Stimulated activated CD4-positive, alpha-beta T cell treated with anti-CD3 and anti-CD28 coated beads, TNF-alpha, amount 100 ng/mL, for 48 hours (primary cell): ENCODE data around the gene BDH1.

Experiments
- DNase-seq, 3 donors: peaks; one replicate each; pipeline ENCODE4 v3.0.0-alpha.2; 2020; ENCODE audit warnings: low read depth in 3 of 3

Gene BDH1

GRCh38 chr3:197507081-197507480 lies 48.7 kb downstream of the BDH1 start:
- DNase-seq: no peak

GRCh38 chr3:197505796-197506548 lies 49.8 kb downstream of the BDH1 start:
- DNase-seq: no peak

- no peak for DNase-seq
Observed at GRCh38 chr3:197504641-197505121, 51.1 kb downstream of the BDH1 start.

GRCh38 chr3:197504229-197504628 lies 51.5 kb downstream of the BDH1 start:
- DNase-seq: no peak

GRCh38 chr3:197503652-197504051 lies 52.1 kb downstream of the BDH1 start:
- DNase-seq: no peak

GRCh38 chr3:197501879-197502620 lies 53.7 kb downstream of the BDH1 start:
- peak; percentile 30 to 59 (median 45) for DNase-seq

GRCh38 chr3:197501496-197501878 lies 54.3 kb downstream of the BDH1 start:
- no peak for DNase-seq

GRCh38 chr3:197500812-197501211 lies 55.0 kb downstream of the BDH1 start:
- DNase-seq: no peak

- no peak for DNase-seq
Observed at GRCh38 chr3:197499427-197499826, 56.3 kb downstream of the BDH1 start.

GRCh38 chr3:197498499-197499241 lies 57.1 kb downstream of the BDH1 start:
- no peak for DNase-seq

GRCh38 chr3:197496746-197497125 lies 59.0 kb downstream of the BDH1 start:
- no peak for DNase-seq

- DNase-seq: no peak
Observed at GRCh38 chr3:197495999-197496745, 59.6 kb downstream of the BDH1 start.

- no peak for DNase-seq
Observed at GRCh38 chr3:197495499-197495898, 60.3 kb downstream of the BDH1 start.

GRCh38 chr3:197495059-197495455 lies 60.7 kb downstream of the BDH1 start:
- no peak for DNase-seq

- no peak for DNase-seq
Observed at GRCh38 chr3:197494366-197495058, 61.3 kb downstream of the BDH1 start.

GRCh38 chr3:197493049-197493448 lies 62.7 kb downstream of the BDH1 start:
- DNase-seq: no peak

- no peak for DNase-seq
Observed at GRCh38 chr3:197491923-197492664, 63.7 kb downstream of the BDH1 start.

GRCh38 chr3:197491478-197491877 lies 64.3 kb downstream of the BDH1 start:
- no peak for DNase-seq

GRCh38 chr3:197490098-197491058 lies 65.4 kb downstream of the BDH1 start:
- DNase-seq: no peak
